DND-41 (cell line): ENCODE data around the gene IGFBP7.

ENCODE experiments used
- ATAC-seq: fragments of 200-7000 bp; cut with Tn5 transposase; 3 replicates; pipeline ENCODE4 v1.9.1; 2021; ENCODE audit warnings: low read depth; ENCODE audit not compliant: insufficient read depth
- DNase-seq: peaks from one replicate; pipeline ENCODE4 v3.0.0-alpha.2; 2020
- H2AFZ ChIP-seq: 2 replicates; pipeline ENCODE4 v1.6.0; 2012; ENCODE audit warnings: low read depth, low read length
- H3K27ac ChIP-seq: 2 replicates; pipeline ENCODE4 v1.5.1; 2012; ENCODE audit warnings: low read length, inconsistent platforms
- H3K27me3 ChIP-seq: fragments of 200-600 bp; sonication (generic); 2 replicates; pipeline ENCODE4 v1.6.0; 2012; ENCODE audit warnings: low read length, mild to moderate bottlenecking, inconsistent platforms; ENCODE audit not compliant: insufficient read depth, poor library complexity
- H3K36me3 ChIP-seq: 2 replicates; pipeline ENCODE4 v1.5.1; 2012; ENCODE audit warnings: low read length, inconsistent platforms; ENCODE audit not compliant: insufficient read depth
- H3K4me1 ChIP-seq: 2 replicates; pipeline ENCODE4 v1.5.1; 2012; ENCODE audit warnings: mild to moderate bottlenecking, low read length; ENCODE audit not compliant: insufficient read depth
- H3K4me2 ChIP-seq: 2 replicates; pipeline ENCODE4 v1.6.0; 2012; ENCODE audit warnings: mild to moderate bottlenecking, moderate library complexity, low read length, inconsistent platforms; ENCODE audit not compliant: insufficient read depth
- H3K4me3 ChIP-seq, 2 experiments: fragments of 200-600 bp in 1 of 2; shearing (Covaris generic) in 1 of 2; 2 replicates each; pipeline ENCODE4 v1.5.1; 2012 to 2016; ENCODE audit warnings: inconsistent platforms in 2 of 2, low read length in 2 of 2, mild to moderate bottlenecking in 2 of 2, low read depth in 1 of 2, moderate library complexity in 1 of 2
- H3K79me2 ChIP-seq: 2 replicates; pipeline ENCODE4 v1.6.0; 2012; ENCODE audit warnings: low read length, inconsistent platforms; ENCODE audit not compliant: insufficient read depth
- H3K9ac ChIP-seq: 2 replicates; pipeline ENCODE4 v1.6.0; 2012; ENCODE audit warnings: low read depth, mild to moderate bottlenecking, inconsistent platforms, low read length, moderate library complexity
- H3K9me3 ChIP-seq: 2 replicates; pipeline ENCODE4 v1.5.1; 2012; ENCODE audit warnings: low read length, moderate library complexity, mild to moderate bottlenecking, inconsistent platforms; ENCODE audit not compliant: insufficient read depth, severe bottlenecking
- H4K20me1 ChIP-seq: 2 replicates; pipeline ENCODE4 v1.6.0; 2012; ENCODE audit warnings: low read length; ENCODE audit not compliant: insufficient read depth
- CTCF ChIP-seq: IDR thresholded peaks from 2 replicates; pipeline ENCODE4 v1.5.1; 2012; ENCODE audit warnings: borderline replicate concordance, low read length, moderate library complexity, mild to moderate bottlenecking; ENCODE audit not compliant: poor library complexity, severe bottlenecking; ENCODE audit errors: extremely low read depth
- EZH2 ChIP-seq: IDR thresholded peaks from 3 replicates; pipeline ENCODE4 v1.6.1; 2012; ENCODE audit warnings: borderline replicate concordance, low read depth, mild to moderate bottlenecking, moderate library complexity, low read length, inconsistent platforms; ENCODE audit not compliant: severe bottlenecking

IGFBP7 gene

DNA sequence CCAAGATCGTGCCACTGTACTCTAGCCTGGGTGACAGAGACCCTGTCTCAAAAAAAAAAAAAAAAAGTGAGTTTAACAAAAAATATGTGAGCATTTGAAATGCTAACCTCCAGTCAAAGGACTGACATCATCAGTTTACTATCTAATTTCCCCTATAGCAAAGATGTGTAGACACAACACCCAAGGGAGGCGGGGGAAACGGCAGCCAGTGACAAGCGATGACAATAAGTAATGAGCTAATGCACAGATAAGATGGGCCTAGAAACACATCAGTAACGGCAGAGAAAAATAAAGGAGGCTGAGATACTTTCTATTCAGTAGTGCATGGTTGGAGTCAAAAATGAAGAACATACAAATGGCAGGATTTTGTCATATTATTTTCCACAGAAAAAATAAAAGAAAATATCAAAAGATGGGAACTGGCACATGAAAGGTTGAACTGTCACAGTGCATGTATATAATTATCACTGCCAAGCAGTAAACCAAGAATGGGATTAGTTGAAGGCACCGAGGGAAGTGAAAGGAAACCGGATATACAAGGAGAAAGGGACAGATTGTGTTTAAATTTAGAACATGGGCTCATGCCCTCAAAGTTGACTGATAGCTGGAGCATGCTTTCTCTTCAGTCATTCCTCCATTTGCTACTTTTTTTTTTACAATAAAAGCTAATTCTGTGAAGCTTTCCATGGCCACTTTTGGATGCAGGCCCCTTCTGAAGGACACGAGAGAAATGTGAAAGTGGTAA, 41.8 kb downstream of the IGFBP7 start:
- no peaks in the 10 kb centered on the region for H4K20me1 ChIP-seq
- no peak overlapping the region for H2AFZ ChIP-seq
- no peak for TF ChIP-seq CTCF
- TF ChIP-seq EZH2: no peak
- no peak overlapping the region for H3K27ac ChIP-seq
- no peak overlapping the region for H3K9ac ChIP-seq
- DNase-seq: no peak
- H3K9me3 ChIP-seq: no peaks in the 10 kb centered on the region
- ATAC-seq: no peak
- H3K79me2 ChIP-seq: no peaks in the 10 kb centered on the region
- peaks cover 5% of the 10 kb centered on the region for H3K27me3 ChIP-seq
- no peak overlapping the region for H3K4me2 ChIP-seq
- H3K4me3 ChIP-seq: no peak overlapping the region
- H3K4me1 ChIP-seq: no peaks in the 10 kb centered on the region
- no peaks in the 10 kb centered on the region for H3K36me3 ChIP-seq

GRCh38 chr4:57065730-57066482, 44.3 kb downstream of the IGFBP7 start:
- Histone ChIP-seq H2AFZ (no peak overlapping the region), H3K36me3 (no peaks in the 10 kb centered on the region), H3K4me2 (no peak overlapping the region), H3K27ac (no peak overlapping the region), H3K4me1 (no peaks in the 10 kb centered on the region), H4K20me1 (no peaks in the 10 kb centered on the region), H3K79me2 (no peaks in the 10 kb centered on the region), H3K4me3 (no peak overlapping the region), H3K27me3 (peaks cover 5% of the 10 kb centered on the region), H3K9me3 (no peaks in the 10 kb centered on the region), H3K9ac (no peak overlapping the region)
- TF ChIP-seq EZH2: no peak
- TF ChIP-seq CTCF: no peak
- DNase-seq (no peak), ATAC-seq (no peak)

DNA sequence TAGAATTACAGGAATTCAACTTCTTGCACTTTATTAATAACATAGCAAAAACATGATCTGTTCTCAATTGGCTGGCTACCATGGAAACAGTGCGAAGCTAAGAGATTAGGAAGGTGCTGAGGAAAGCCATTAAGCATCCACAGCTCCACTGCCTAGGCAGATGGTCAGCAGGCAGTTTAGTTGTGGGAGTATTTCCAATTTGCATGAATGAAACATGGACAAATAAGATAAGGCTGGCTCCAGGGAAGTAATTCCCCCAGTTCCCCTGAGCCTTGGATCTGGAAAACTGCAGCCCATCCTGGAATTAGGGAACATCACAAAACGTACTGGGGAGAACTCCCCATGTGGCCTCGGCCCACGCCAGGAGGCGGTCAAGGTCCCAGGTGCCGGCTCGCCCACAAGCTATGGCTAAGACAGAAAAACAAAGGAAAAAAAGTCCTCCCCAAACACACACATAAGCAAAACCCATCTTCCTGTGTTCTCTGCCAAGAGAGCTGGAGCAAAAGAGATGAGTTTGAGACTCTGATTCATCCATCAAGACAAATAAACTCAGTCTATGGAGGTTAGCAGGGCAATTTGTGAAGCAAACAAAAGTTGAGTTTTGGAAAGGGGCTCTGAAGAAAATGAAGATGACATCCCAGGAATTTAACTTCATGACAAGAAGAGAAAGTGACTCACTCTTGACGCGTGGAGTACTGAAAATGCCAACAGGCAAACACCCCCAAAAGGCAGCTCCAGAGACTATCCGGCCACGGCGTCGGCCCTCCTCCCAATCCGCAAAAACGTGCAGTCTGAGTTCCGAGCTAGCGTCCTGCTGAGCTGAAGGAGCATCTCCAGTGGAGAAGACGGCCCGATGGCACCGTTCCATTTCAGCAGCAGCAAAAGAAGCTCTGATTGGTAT, 45.1 kb downstream of the IGFBP7 start:
- Histone ChIP-seq H2AFZ (no peak overlapping the region), H3K4me3 (no peak overlapping the region), H3K27ac (no peak overlapping the region), H3K9me3 (no peaks in the 10 kb centered on the region), H3K4me2 (no peak overlapping the region), H4K20me1 (no peaks in the 10 kb centered on the region), H3K9ac (no peak overlapping the region), H3K79me2 (no peaks in the 10 kb centered on the region), H3K27me3 (peaks cover 5% of the 10 kb centered on the region), H3K4me1 (no peaks in the 10 kb centered on the region), H3K36me3 (no peaks in the 10 kb centered on the region)
- ATAC-seq (no peak), DNase-seq (no peak)
- TF ChIP-seq CTCF (no peak), EZH2 (no peak)
